GM23338 (cell line): ENCODE measurements around the gene PIGR. TPM values are rescaled to one million over a fixed set of nuclear protein-coding genes. Genes with fewer than 3 reads are reported as not detected.

Experiments
- ATAC-seq: fragments of 200-7000 bp; cut with Tn5 transposase; 3 replicates; pipeline ENCODE4 v1.9.1; 2020
- DNase-seq: peaks from one replicate; pipeline ENCODE4 v3.0.0-alpha.2; 2015; ENCODE audit warnings: low spot score
- H2AFZ ChIP-seq: fragments of 200-600 bp; sonication (generic); 2 replicates; pipeline ENCODE4 v1.8.0; 2016; ENCODE audit warnings: antibody characterized with exemption, mild to moderate bottlenecking, moderate library complexity
- H3F3A ChIP-seq: fragments of 200-600 bp; sonication (generic); replicated peaks from 2 replicates; pipeline ENCODE4 v1.8.0; 2017; ENCODE audit warnings: antibody characterized with exemption, mixed run types, low read depth
- H3K27ac ChIP-seq: fragments of 200-600 bp; sonication (generic); 2 replicates; pipeline ENCODE4 v1.6.1; 2016; ENCODE audit warnings: low read depth
- H3K27me3 ChIP-seq: fragments of 200-600 bp; sonication (generic); 2 replicates; pipeline ENCODE4 v1.8.0; 2016; ENCODE audit warnings: mild to moderate bottlenecking, mixed run types, moderate library complexity; ENCODE audit not compliant: insufficient read depth
- H3K36me3 ChIP-seq: fragments of 200-600 bp; sonication (generic); 2 replicates; pipeline ENCODE4 v1.8.0; 2016; ENCODE audit warnings: mild to moderate bottlenecking; ENCODE audit not compliant: insufficient read depth
- H3K4me1 ChIP-seq: fragments of 200-600 bp; sonication (generic); 2 replicates; pipeline ENCODE4 v1.8.0; 2016; ENCODE audit warnings: mild to moderate bottlenecking, moderate library complexity; ENCODE audit not compliant: insufficient read depth
- H3K4me2 ChIP-seq: fragments of 200-600 bp; sonication (generic); 2 replicates; pipeline ENCODE4 v1.7.1; 2017; ENCODE audit warnings: mixed run types
- H3K4me3 ChIP-seq: fragments of 200-600 bp; sonication (generic); 2 replicates; pipeline ENCODE4 v1.6.1; 2016; ENCODE audit warnings: mixed run types
- H3K79me2 ChIP-seq: fragments of 200-600 bp; sonication (generic); replicated peaks from 2 replicates; pipeline ENCODE4 v1.8.0; 2017; ENCODE audit warnings: mild to moderate bottlenecking; ENCODE audit not compliant: insufficient read depth
- H3K9me2 ChIP-seq: fragments of 200-600 bp; sonication (generic); 2 replicates; pipeline ENCODE4 v1.8.0; 2017; ENCODE audit not compliant: insufficient read depth
- H4K20me1 ChIP-seq: fragments of 200-600 bp; sonication (generic); replicated peaks from 2 replicates; pipeline ENCODE4 v1.8.0; 2017; ENCODE audit warnings: mild to moderate bottlenecking; ENCODE audit not compliant: insufficient read depth
- H3K27ac Mint-ChIP-seq: 2 replicates; pipeline ENCODE4 v1.8.0; 2020; ENCODE audit warnings: inconsistent platforms, mild to moderate bottlenecking, moderate library complexity, mixed read lengths
- H3K27me3 Mint-ChIP-seq: 3 replicates; pipeline ENCODE4 v1.8.0; 2022; ENCODE audit warnings: low read depth, mild to moderate bottlenecking, moderate library complexity, mixed read lengths, inconsistent platforms; ENCODE audit not compliant: insufficient read depth, poor library complexity
- H3K36me3 Mint-ChIP-seq: 3 replicates; pipeline ENCODE4 v1.8.0; 2021; ENCODE audit warnings: low read depth, mild to moderate bottlenecking, inconsistent platforms, moderate library complexity, mixed read lengths
- H3K4me1 Mint-ChIP-seq: 3 replicates; pipeline ENCODE4 v1.8.0; 2020; ENCODE audit warnings: mild to moderate bottlenecking, inconsistent platforms, mixed read lengths
- H3K4me3 Mint-ChIP-seq: 3 replicates; pipeline ENCODE4 v1.8.0; 2021; ENCODE audit warnings: moderate library complexity, mild to moderate bottlenecking, inconsistent platforms, mixed read lengths
- H3K9me3 Mint-ChIP-seq: 3 replicates; pipeline ENCODE4 v1.8.0; 2020; ENCODE audit warnings: moderate library complexity, mild to moderate bottlenecking, inconsistent platforms, mixed read lengths
- EZH2 ChIP-seq: fragments of 200-600 bp; sonication (generic); IDR thresholded peaks from one replicate; pipeline ENCODE4 v1.8.0; 2017; ENCODE audit warnings: antibody characterized with exemption, mild to moderate bottlenecking, low read depth; ENCODE audit not compliant: unreplicated experiment
- JUNB ChIP-seq: IDR thresholded peaks from one replicate; pipeline ENCODE4 v1.6.1; 2016; ENCODE audit warnings: antibody characterized with exemption; ENCODE audit not compliant: unreplicated experiment
- NANOG ChIP-seq: IDR thresholded peaks from 2 replicates; pipeline ENCODE4 v1.6.1; 2016; ENCODE audit warnings: antibody characterized with exemption, borderline replicate concordance
- POLR2AphosphoS5 ChIP-seq: IDR thresholded peaks from 2 replicates; pipeline ENCODE4 v1.6.1; 2016; ENCODE audit warnings: antibody characterized with exemption, low read depth
- STAT1 ChIP-seq: IDR thresholded peaks from one replicate; pipeline ENCODE4 v1.6.1; 2016; ENCODE audit warnings: antibody characterized with exemption; ENCODE audit not compliant: unreplicated experiment
- ZNF114 ChIP-seq: fragments of 250-450 bp; sonication (Bioruptor Pico); IDR thresholded peaks from 2 replicates; pipeline ENCODE4 v1.5.0; 2020; ENCODE audit warnings: mild to moderate bottlenecking, moderate library complexity
- ZNF331 ChIP-seq: fragments of 250-450 bp; sonication (Bioruptor Pico); IDR thresholded peaks from 2 replicates; pipeline ENCODE4 v1.5.0; 2020; ENCODE audit warnings: low read depth, mild to moderate bottlenecking, moderate library complexity
- polyA plus RNA-seq: library from polyadenylated mRNA; unstranded; fragments of >200 nt; fragmentation: Nextera tagmentation; extraction: Ambion mirVana; gene quantifications from 2 replicates; pipeline ENCODE4 v1.2.1, GENCODE V29; 2016
- total RNA-seq: library from RNA; depleted of rRNA; stranded (reverse); fragments of >200 nt; shearing (Covaris generic); gene quantifications from 2 replicates; pipeline ENCODE4 v1.2.3, GENCODE V29; 2014
- TF ChIP-seq, protein P1 (sequence below), 2 experiments: fragments of 200-600 bp in 1 of 2; sonication (generic) in 1 of 2; conservative IDR thresholded peaks; 2 replicates each; pipeline versions ENCODE4 v1.5.1 to v1.6.1; 2016 to 2017; ENCODE audit warnings: antibody characterized with exemption in 2 of 2, low read depth in 2 of 2, mild to moderate bottlenecking in 2 of 2, moderate library complexity in 1 of 2
- TF ChIP-seq, protein P2 (sequence below): fragments of 250-450 bp; sonication (Bioruptor Pico); IDR thresholded peaks from 2 replicates; pipeline ENCODE4 v1.5.0; 2020; ENCODE audit warnings: mild to moderate bottlenecking, moderate library complexity
- TF ChIP-seq, protein P3 (sequence below): IDR thresholded peaks from 2 replicates; pipeline ENCODE4 v1.6.1; 2016; ENCODE audit warnings: antibody characterized with exemption

Gene PIGR
- total and polyA plus RNA-seq, 2 experiments from 2014 or later, result not detected

DNA sequence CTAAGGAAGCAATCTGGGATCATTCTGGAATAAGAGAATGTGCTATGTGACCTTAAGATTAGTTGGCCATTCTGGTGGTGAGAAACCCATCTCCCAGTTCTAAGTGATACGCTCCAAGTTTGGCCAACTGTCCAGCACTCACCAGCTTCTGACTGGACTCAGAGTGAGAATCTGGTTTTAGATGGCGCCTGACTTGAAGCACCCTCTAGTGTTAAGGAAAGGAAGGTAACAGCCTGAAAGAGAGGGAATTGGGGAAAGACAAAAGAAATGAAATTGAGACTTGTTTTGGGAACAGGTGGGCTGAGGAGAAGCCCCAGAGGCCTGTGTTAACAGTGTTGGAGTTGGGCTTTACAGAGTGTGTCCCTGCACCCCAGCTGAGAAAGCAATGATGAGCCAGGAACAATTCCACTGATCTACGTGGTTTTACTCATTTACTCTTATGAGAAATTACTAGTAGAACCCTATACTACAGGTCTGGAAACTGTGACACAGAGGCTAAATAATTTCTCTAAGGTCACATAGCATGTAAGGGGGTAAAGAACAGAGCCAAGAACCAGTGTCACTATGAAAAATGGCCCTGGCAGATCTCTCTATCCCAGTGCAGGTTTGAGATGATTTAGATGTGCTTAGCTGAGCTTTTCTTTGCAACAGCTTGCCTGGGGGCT lies 33.2 kb upstream of the PIGR start:
- Histone ChIP-seq H3K4me3 (no peak overlapping the region), H3K79me2 (no peaks in the 10 kb centered on the region), H3K9me2 (0 out of 2 replicates have a peak, but pooled peaks cover 3% of the 10 kb centered on the region), H3K36me3 (no peaks in the 10 kb centered on the region), H3K4me2 (no peak overlapping the region), H2AFZ (no peak overlapping the region; the same call in 1 of the 2 replicates), H3F3A (no peaks in the 10 kb centered on the region), H4K20me1 (no peaks in the 10 kb centered on the region), H3K27me3 (no peaks in the 10 kb centered on the region), H3K4me1 (peaks cover 16% of the 10 kb centered on the region), H3K27ac (no peak overlapping the region)
- no peaks in the 10 kb centered on the region for H3K9me3 Mint-ChIP-seq
- DNase-seq (peak; percentile 73), ATAC-seq (peak; percentile 82)
- TF ChIP-seq, protein P1, sequence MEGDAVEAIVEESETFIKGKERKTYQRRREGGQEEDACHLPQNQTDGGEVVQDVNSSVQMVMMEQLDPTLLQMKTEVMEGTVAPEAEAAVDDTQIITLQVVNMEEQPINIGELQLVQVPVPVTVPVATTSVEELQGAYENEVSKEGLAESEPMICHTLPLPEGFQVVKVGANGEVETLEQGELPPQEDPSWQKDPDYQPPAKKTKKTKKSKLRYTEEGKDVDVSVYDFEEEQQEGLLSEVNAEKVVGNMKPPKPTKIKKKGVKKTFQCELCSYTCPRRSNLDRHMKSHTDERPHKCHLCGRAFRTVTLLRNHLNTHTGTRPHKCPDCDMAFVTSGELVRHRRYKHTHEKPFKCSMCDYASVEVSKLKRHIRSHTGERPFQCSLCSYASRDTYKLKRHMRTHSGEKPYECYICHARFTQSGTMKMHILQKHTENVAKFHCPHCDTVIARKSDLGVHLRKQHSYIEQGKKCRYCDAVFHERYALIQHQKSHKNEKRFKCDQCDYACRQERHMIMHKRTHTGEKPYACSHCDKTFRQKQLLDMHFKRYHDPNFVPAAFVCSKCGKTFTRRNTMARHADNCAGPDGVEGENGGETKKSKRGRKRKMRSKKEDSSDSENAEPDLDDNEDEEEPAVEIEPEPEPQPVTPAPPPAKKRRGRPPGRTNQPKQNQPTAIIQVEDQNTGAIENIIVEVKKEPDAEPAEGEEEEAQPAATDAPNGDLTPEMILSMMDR (conservative IDR thresholded peaks at IDR 0.05; ENCODE audit: low read depth in 2 of 2), result peak; percentile 67 to 78
- no peak for TF ChIP-seq STAT1
- H3K36me3 Mint-ChIP-seq, result no peaks in the 10 kb centered on the region
- no peak overlapping the region for H3K4me3 Mint-ChIP-seq
- H3K27ac Mint-ChIP-seq, result peak overlapping the region; percentile 47; the same call in 1 of the 2 replicates
- peaks cover 23% of the 10 kb centered on the region; the same call in 2 of the 3 replicates for H3K4me1 Mint-ChIP-seq
- H3K27me3 Mint-ChIP-seq, result peaks cover 7% of the 10 kb centered on the region

DNA sequence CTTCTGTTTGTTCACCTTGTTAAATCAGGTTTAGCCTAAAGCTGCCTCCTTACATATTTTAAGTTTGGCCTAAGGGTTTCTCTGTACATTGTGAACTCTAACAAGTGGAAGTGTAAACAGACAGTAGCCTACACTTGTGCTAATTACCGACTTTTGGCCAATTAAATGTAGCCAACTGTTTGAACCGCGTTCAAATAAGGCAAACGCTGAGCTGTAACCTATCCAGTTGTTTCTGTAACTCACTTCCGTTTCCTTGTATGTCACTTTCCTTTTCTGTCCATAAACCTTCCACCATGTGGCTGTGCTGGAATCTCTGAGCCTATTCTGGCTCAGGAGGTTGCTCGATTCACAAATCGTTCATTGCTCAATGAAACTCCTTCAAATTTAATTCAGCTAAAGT lies 32.0 kb upstream of the PIGR start:
- H3K36me3 ChIP-seq, result no peaks in the 10 kb centered on the region
- peaks cover 7% of the 10 kb centered on the region for H3K27me3 Mint-ChIP-seq
- no peaks in the 10 kb centered on the region for H3K27me3 ChIP-seq
- no peaks in the 10 kb centered on the region for H3K36me3 Mint-ChIP-seq
- peaks cover 21% of the 10 kb centered on the region; the same call in 2 of the 3 replicates for H3K4me1 Mint-ChIP-seq
- no peaks in the 10 kb centered on the region for H4K20me1 ChIP-seq
- no peak overlapping the region for H3K4me3 ChIP-seq
- no peaks in the 10 kb centered on the region for H3K9me3 Mint-ChIP-seq
- H2AFZ ChIP-seq, result no peak overlapping the region
- H3K9me2 ChIP-seq, result no peaks in the 10 kb centered on the region
- no peak overlapping the region for H3K27ac Mint-ChIP-seq
- H3K4me3 Mint-ChIP-seq, result no peak overlapping the region
- DNase-seq, result no peak
- no peaks in the 10 kb centered on the region for H3K79me2 ChIP-seq
- ATAC-seq, result no peak
- H3K27ac ChIP-seq, result no peak overlapping the region
- no peak overlapping the region for H3K4me2 ChIP-seq
- peaks cover 11% of the 10 kb centered on the region for H3K4me1 ChIP-seq
- no peaks in the 10 kb centered on the region for H3F3A ChIP-seq
- TF ChIP-seq STAT1 (no peak), ZNF114 (no peak), EZH2 (no peak), JUNB (no peak), ZNF331 (CRISPR knock-in tag) (no peak), NANOG (no peak), POLR2AphosphoS5 (no peak)
- TF ChIP-seq, protein P2, sequence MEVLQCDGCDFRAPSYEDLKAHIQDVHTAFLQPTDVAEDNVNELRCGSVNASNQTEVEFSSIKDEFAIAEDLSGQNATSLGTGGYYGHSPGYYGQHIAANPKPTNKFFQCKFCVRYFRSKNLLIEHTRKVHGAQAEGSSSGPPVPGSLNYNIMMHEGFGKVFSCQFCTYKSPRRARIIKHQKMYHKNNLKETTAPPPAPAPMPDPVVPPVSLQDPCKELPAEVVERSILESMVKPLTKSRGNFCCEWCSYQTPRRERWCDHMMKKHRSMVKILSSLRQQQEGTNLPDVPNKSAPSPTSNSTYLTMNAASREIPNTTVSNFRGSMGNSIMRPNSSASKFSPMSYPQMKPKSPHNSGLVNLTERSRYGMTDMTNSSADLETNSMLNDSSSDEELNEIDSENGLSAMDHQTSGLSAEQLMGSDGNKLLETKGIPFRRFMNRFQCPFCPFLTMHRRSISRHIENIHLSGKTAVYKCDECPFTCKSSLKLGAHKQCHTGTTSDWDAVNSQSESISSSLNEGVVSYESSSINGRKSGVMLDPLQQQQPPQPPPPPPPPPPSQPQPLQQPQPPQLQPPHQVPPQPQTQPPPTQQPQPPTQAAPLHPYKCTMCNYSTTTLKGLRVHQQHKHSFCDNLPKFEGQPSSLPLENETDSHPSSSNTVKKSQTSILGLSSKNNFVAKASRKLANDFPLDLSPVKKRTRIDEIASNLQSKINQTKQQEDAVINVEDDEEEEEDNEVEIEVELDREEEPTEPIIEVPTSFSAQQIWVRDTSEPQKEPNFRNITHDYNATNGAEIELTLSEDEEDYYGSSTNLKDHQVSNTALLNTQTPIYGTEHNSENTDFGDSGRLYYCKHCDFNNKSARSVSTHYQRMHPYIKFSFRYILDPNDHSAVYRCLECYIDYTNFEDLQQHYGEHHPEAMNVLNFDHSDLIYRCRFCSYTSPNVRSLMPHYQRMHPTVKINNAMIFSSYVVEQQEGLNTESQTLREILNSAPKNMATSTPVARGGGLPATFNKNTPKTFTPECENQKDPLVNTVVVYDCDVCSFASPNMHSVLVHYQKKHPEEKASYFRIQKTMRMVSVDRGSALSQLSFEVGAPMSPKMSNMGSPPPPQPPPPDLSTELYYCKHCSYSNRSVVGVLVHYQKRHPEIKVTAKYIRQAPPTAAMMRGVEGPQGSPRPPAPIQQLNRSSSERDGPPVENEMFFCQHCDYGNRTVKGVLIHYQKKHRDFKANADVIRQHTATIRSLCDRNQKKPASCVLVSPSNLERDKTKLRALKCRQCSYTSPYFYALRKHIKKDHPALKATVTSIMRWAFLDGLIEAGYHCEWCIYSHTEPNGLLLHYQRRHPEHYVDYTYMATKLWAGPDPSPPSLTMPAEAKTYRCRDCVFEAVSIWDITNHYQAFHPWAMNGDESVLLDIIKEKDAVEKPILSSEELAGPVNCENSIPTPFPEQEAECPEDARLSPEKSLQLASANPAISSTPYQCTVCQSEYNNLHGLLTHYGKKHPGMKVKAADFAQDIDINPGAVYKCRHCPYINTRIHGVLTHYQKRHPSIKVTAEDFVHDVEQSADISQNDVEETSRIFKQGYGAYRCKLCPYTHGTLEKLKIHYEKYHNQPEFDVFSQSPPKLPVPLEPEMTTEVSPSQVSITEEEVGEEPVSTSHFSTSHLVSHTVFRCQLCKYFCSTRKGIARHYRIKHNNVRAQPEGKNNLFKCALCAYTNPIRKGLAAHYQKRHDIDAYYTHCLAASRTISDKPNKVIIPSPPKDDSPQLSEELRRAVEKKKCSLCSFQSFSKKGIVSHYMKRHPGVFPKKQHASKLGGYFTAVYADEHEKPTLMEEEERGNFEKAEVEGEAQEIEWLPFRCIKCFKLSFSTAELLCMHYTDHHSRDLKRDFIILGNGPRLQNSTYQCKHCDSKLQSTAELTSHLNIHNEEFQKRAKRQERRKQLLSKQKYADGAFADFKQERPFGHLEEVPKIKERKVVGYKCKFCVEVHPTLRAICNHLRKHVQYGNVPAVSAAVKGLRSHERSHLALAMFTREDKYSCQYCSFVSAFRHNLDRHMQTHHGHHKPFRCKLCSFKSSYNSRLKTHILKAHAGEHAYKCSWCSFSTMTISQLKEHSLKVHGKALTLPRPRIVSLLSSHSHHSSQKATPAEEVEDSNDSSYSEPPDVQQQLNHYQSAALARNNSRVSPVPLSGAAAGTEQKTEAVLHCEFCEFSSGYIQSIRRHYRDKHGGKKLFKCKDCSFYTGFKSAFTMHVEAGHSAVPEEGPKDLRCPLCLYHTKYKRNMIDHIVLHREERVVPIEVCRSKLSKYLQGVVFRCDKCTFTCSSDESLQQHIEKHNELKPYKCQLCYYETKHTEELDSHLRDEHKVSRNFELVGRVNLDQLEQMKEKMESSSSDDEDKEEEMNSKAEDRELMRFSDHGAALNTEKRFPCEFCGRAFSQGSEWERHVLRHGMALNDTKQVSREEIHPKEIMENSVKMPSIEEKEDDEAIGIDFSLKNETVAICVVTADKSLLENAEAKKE (CRISPR knock-in tag), result no peak
- TF ChIP-seq, protein P3, sequence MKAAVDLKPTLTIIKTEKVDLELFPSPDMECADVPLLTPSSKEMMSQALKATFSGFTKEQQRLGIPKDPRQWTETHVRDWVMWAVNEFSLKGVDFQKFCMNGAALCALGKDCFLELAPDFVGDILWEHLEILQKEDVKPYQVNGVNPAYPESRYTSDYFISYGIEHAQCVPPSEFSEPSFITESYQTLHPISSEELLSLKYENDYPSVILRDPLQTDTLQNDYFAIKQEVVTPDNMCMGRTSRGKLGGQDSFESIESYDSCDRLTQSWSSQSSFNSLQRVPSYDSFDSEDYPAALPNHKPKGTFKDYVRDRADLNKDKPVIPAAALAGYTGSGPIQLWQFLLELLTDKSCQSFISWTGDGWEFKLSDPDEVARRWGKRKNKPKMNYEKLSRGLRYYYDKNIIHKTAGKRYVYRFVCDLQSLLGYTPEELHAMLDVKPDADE, result no peak
